ENCODE data around the gene KCNQ1.

Gene KCNQ1

GRCh38 chr11:2425506-2425905, 19.3 kb upstream of the KCNQ1 start:
- no peak for DNase-seq

- DNase-seq, result no peak
Measured at GRCh38 chr11:2426221-2426620, 18.6 kb upstream of the KCNQ1 start.

- no peak for DNase-seq
Measured at GRCh38 chr11:2426826-2427521, 17.8 kb upstream of the KCNQ1 start.

- DNase-seq, result no peak
Measured at GRCh38 chr11:2427721-2428321, 17.0 kb upstream of the KCNQ1 start.

GRCh38 chr11:2428322-2428795, 16.4 kb upstream of the KCNQ1 start:
- DNase-seq, result peak; percentile 90 to 93

GRCh38 chr11:2431395-2431794, 13.4 kb upstream of the KCNQ1 start:
- DNase-seq, result no peak

- no peak for DNase-seq
Measured at GRCh38 chr11:2432171-2432621, 12.6 kb upstream of the KCNQ1 start.

GRCh38 chr11:2432628-2433071, 12.2 kb upstream of the KCNQ1 start:
- no peak for DNase-seq

- no peak for DNase-seq
Measured at GRCh38 chr11:2433106-2433925, 11.5 kb upstream of the KCNQ1 start.

- DNase-seq, result no peak
Measured at GRCh38 chr11:2434008-2434407, 10.8 kb upstream of the KCNQ1 start.

- DNase-seq, result no peak
Measured at GRCh38 chr11:2434506-2435255, 10.1 kb upstream of the KCNQ1 start.

- no peak for DNase-seq
Measured at GRCh38 chr11:2435288-2436012, 9.4 kb upstream of the KCNQ1 start.

- no peak for DNase-seq
Measured at GRCh38 chr11:2436013-2436520, 8.7 kb upstream of the KCNQ1 start.

- no peak for DNase-seq
Measured at GRCh38 chr11:2436521-2437031, 8.2 kb upstream of the KCNQ1 start.

- no peak for DNase-seq
Measured at GRCh38 chr11:2437516-2437915, 7.3 kb upstream of the KCNQ1 start.

- no peak for DNase-seq
Measured at GRCh38 chr11:2439820-2440219, 5.0 kb upstream of the KCNQ1 start.

GRCh38 chr11:2440646-2441045, 4.2 kb upstream of the KCNQ1 start:
- DNase-seq, result no peak

GRCh38 chr11:2441171-2441570, 3.6 kb upstream of the KCNQ1 start:
- DNase-seq, result no peak

GRCh38 chr11:2442589-2442988, 2.2 kb upstream of the KCNQ1 start:
- no peak for DNase-seq

GRCh38 chr11:2443406-2443805, 1.4 kb upstream of the KCNQ1 start:
- no peak for DNase-seq
